Suppressor macrophage (primary cell): ENCODE data around the gene PPRC1.

Experiments
- DNase-seq, 4 experiments: peaks; one replicate each; pipeline ENCODE4 v3.0.0-alpha.2; 2020 to 2022

The PPRC1 gene

GRCh38 chr10:102150970-102151773, 18.3 kb downstream of the PPRC1 start:
- no peak for DNase-seq

GRCh38 chr10:102151774-102152544, 19.1 kb downstream of the PPRC1 start, which contains the start of gene NOLC1:
NOLC1 (plus strand) TSS chr10:102152389; CDS start chr10:102152411, 22 bp downstream.
- peak; percentile 97 to 98 (median 98) for DNase-seq

- peak; percentile 40 to 65 (median 51) for DNase-seq
Measured at GRCh38 chr10:102152545-102152890, 19.7 kb downstream of the PPRC1 start.

- peak in 1 of 4 experiments; percentile 9 for DNase-seq
Measured at GRCh38 chr10:102153093-102153620, 20.3 kb downstream of the PPRC1 start.

GRCh38 chr10:102154466-102155116, 21.8 kb downstream of the PPRC1 start:
- no peak for DNase-seq

GRCh38 chr10:102157224-102157623, 24.4 kb downstream of the PPRC1 start:
- no peak for DNase-seq

GRCh38 chr10:102159051-102159597, 26.3 kb downstream of the PPRC1 start:
- DNase-seq = no peak

- no peak for DNase-seq
Measured at GRCh38 chr10:102159831-102160230, 27.0 kb downstream of the PPRC1 start.

- no peak for DNase-seq
Measured at GRCh38 chr10:102163342-102163989, 30.6 kb downstream of the PPRC1 start.

- no peak for DNase-seq
Measured at GRCh38 chr10:102167861-102168260, 35.0 kb downstream of the PPRC1 start.

- no peak for DNase-seq
Measured at GRCh38 chr10:102170602-102171001, 37.8 kb downstream of the PPRC1 start.

- DNase-seq = no peak
Measured at GRCh38 chr10:102172288-102172687, 39.4 kb downstream of the PPRC1 start.

GRCh38 chr10:102175415-102175814, 42.6 kb downstream of the PPRC1 start:
- DNase-seq = peak in 1 of 4 experiments; percentile 4

GRCh38 chr10:102184606-102185005, 51.8 kb downstream of the PPRC1 start:
- peak in 1 of 4 experiments; percentile 3 for DNase-seq

- DNase-seq = no peak
Measured at GRCh38 chr10:102185272-102185671, 52.4 kb downstream of the PPRC1 start.

- DNase-seq = no peak
Measured at GRCh38 chr10:102185811-102186527, 53.1 kb downstream of the PPRC1 start.

- DNase-seq = no peak
Measured at GRCh38 chr10:102188298-102188940, 55.6 kb downstream of the PPRC1 start.

GRCh38 chr10:102188941-102189898, 56.4 kb downstream of the PPRC1 start:
- peak in 2 of 4 experiments; percentile 3 to 22 for DNase-seq

GRCh38 chr10:102191956-102192355, 59.1 kb downstream of the PPRC1 start:
- no peak for DNase-seq
